HEK293 (cell line): ENCODE measurements around the gene JUND.

ENCODE experiments used
- CTCF ChIA-PET: fragments of 350-600 bp; formaldehyde crosslinking; extraction: SDS; loops from one replicate; lab custom pipeline; 2021; ENCODE audit warnings: antibody characterized with exemption; lab: Yijun Ruan, JAX
- POLR2A ChIA-PET: fragments of 300-600 bp; formaldehyde crosslinking; extraction: SDS; loops from one replicate; lab custom pipeline; 2020; ENCODE audit warnings: antibody characterized with exemption, inconsistent platforms; lab: Yijun Ruan, JAX
- H3K27ac ChIP-seq: fragments of 200-500 bp; sonication (Bioruptor generic); 2 replicates; pipeline ENCODE4 v1.5.1; 2014; ENCODE audit warnings: low read depth, low read length, control low read depth, inconsistent platforms; ENCODE audit errors: extremely low read depth
- H3K36me3 ChIP-seq, 2 experiments: fragments of 200-500 bp in 1 of 2; sonication (Bioruptor generic) in 1 of 2; 1 replicate in 1 of 2; 2 replicates in 1 of 2; pipeline ENCODE4 v1.5.1; 2014 to 2017; ENCODE audit warnings: inconsistent platforms in 2 of 2, low read length in 2 of 2; ENCODE audit not compliant: control insufficient read depth in 2 of 2, insufficient read depth in 1 of 2
- H3K4me1 ChIP-seq: fragments of 200-500 bp; sonication (Bioruptor generic); 2 replicates; pipeline ENCODE4 v1.5.1; 2014; ENCODE audit warnings: mild to moderate bottlenecking, low read length, inconsistent platforms; ENCODE audit not compliant: control insufficient read depth, insufficient read depth
- H3K4me3 ChIP-seq: 2 replicates; pipeline ENCODE4 v1.5.1; 2011; ENCODE audit warnings: low read depth, mild to moderate bottlenecking, control low read depth, low read length, moderate library complexity
- H3K9me3 ChIP-seq: fragments of 200-500 bp; sonication (Bioruptor generic); 2 replicates; pipeline ENCODE4 v1.5.1; 2014; ENCODE audit warnings: low read depth, low read length, inconsistent platforms; ENCODE audit not compliant: control insufficient read depth, insufficient read depth
- CTCF ChIP-seq: fragments of 450-650 bp; formaldehyde crosslinking; IDR thresholded peaks from 2 replicates; pipeline ENCODE4 v1.5.1; 2016; ENCODE audit warnings: missing biosample characterization, missing genetic modification characterization
- GLIS2 ChIP-seq: fragments of 450-650 bp; formaldehyde crosslinking; IDR thresholded peaks from 2 replicates; pipeline ENCODE4 v1.5.1; 2016; ENCODE audit warnings: missing biosample characterization, missing genetic modification characterization
- KLF16 ChIP-seq: fragments of 450-650 bp; formaldehyde crosslinking; IDR thresholded peaks from 2 replicates; pipeline ENCODE4 v1.5.1; 2017; ENCODE audit warnings: missing biosample characterization, missing genetic modification characterization
- KLF7 ChIP-seq: fragments of 450-650 bp; formaldehyde crosslinking; IDR thresholded peaks from 2 replicates; pipeline ENCODE4 v1.5.1; 2016; ENCODE audit warnings: missing biosample characterization, missing genetic modification characterization, borderline replicate concordance
- RBAK ChIP-seq: fragments of 450-650 bp; formaldehyde crosslinking; IDR thresholded peaks from 2 replicates; pipeline ENCODE4 v1.5.1; 2016; ENCODE audit warnings: missing biosample characterization, missing genetic modification characterization
- REPIN1 ChIP-seq: fragments of 450-650 bp; formaldehyde crosslinking; IDR thresholded peaks from 2 replicates; pipeline ENCODE4 v1.5.1; 2017; ENCODE audit warnings: missing biosample characterization, missing genetic modification characterization, low read depth
- SCRT1 ChIP-seq: fragments of 450-650 bp; formaldehyde crosslinking; IDR thresholded peaks from 2 replicates; pipeline ENCODE4 v1.5.1; 2016; ENCODE audit warnings: missing biosample characterization, missing genetic modification characterization, borderline replicate concordance
- YY2 ChIP-seq: fragments of 450-650 bp; formaldehyde crosslinking; IDR thresholded peaks from 2 replicates; pipeline ENCODE4 v1.5.1; 2016; ENCODE audit warnings: missing biosample characterization, missing genetic modification characterization
- ZBTB1 ChIP-seq: fragments of 450-650 bp; formaldehyde crosslinking; IDR thresholded peaks from 2 replicates; pipeline ENCODE4 v1.5.1; 2016; ENCODE audit warnings: missing biosample characterization, missing genetic modification characterization
- ZFP3 ChIP-seq: fragments of 450-650 bp; formaldehyde crosslinking; IDR thresholded peaks from 2 replicates; pipeline ENCODE4 v1.5.1; 2016; ENCODE audit warnings: low read depth, missing biosample characterization, missing genetic modification characterization
- ZFP69B ChIP-seq: fragments of 450-650 bp; formaldehyde crosslinking; IDR thresholded peaks from 2 replicates; pipeline ENCODE4 v1.5.1; 2016; ENCODE audit warnings: missing biosample characterization, missing genetic modification characterization
- ZNF121 ChIP-seq: fragments of 450-650 bp; formaldehyde crosslinking; IDR thresholded peaks from 2 replicates; pipeline ENCODE4 v1.5.1; 2016; ENCODE audit warnings: missing biosample characterization, missing genetic modification characterization
- ZNF174 ChIP-seq: fragments of 450-650 bp; formaldehyde crosslinking; IDR thresholded peaks from 2 replicates; pipeline ENCODE4 v1.5.0; 2017; ENCODE audit warnings: missing biosample characterization, mild to moderate bottlenecking, missing genetic modification characterization
- ZNF221 ChIP-seq: fragments of 450-650 bp; formaldehyde crosslinking; IDR thresholded peaks from 2 replicates; pipeline ENCODE4 v1.5.1; 2017; ENCODE audit warnings: missing biosample characterization, missing genetic modification characterization, borderline replicate concordance
- ZNF239 ChIP-seq: fragments of 450-650 bp; formaldehyde crosslinking; IDR thresholded peaks from 2 replicates; pipeline ENCODE4 v1.5.1; 2016; ENCODE audit warnings: missing biosample characterization, missing genetic modification characterization
- ZNF404 ChIP-seq: fragments of 450-650 bp; formaldehyde crosslinking; IDR thresholded peaks from 2 replicates; pipeline ENCODE4 v1.5.1; 2017; ENCODE audit warnings: missing biosample characterization, missing genetic modification characterization
- ZNF585B ChIP-seq: fragments of 450-650 bp; formaldehyde crosslinking; IDR thresholded peaks from 2 replicates; pipeline ENCODE4 v1.5.1; 2016; ENCODE audit warnings: missing biosample characterization, missing genetic modification characterization
- ZNF623 ChIP-seq: fragments of 450-650 bp; formaldehyde crosslinking; IDR thresholded peaks from 2 replicates; pipeline ENCODE4 v1.5.1; 2016; ENCODE audit warnings: missing biosample characterization, missing genetic modification characterization
- ZNF658 ChIP-seq: fragments of 450-650 bp; formaldehyde crosslinking; IDR thresholded peaks from 2 replicates; pipeline ENCODE4; 2016; ENCODE audit warnings: missing biosample characterization, missing genetic modification characterization
- ZNF707 ChIP-seq: fragments of 450-650 bp; formaldehyde crosslinking; IDR thresholded peaks from 2 replicates; pipeline ENCODE4 v1.5.1; 2016; ENCODE audit warnings: missing biosample characterization, missing genetic modification characterization
- ZNF792 ChIP-seq: fragments of 450-650 bp; formaldehyde crosslinking; IDR thresholded peaks from 2 replicates; pipeline ENCODE4 v1.5.1; 2016; ENCODE audit warnings: missing biosample characterization, missing genetic modification characterization
- ZNF830 ChIP-seq: fragments of 450-650 bp; IDR thresholded peaks from 2 replicates; pipeline ENCODE4 v1.5.0; 2018; ENCODE audit warnings: missing biosample characterization, missing genetic modification characterization, low read depth, mild to moderate bottlenecking, moderate library complexity
- ZNF843 ChIP-seq: fragments of 450-650 bp; formaldehyde crosslinking; IDR thresholded peaks from 2 replicates; pipeline ENCODE4 v1.5.1; 2016; ENCODE audit warnings: missing biosample characterization, missing genetic modification characterization
- ZSCAN5A ChIP-seq: fragments of 450-650 bp; formaldehyde crosslinking; IDR thresholded peaks from 2 replicates; pipeline ENCODE4 v1.5.1; 2016; ENCODE audit warnings: missing biosample characterization, missing genetic modification characterization
- TF ChIP-seq, protein P1 (sequence below): fragments of 450-650 bp; formaldehyde crosslinking; IDR thresholded peaks from 2 replicates; pipeline ENCODE4 v1.5.1; 2016; ENCODE audit warnings: missing biosample characterization, missing genetic modification characterization
- TF ChIP-seq, protein P2 (sequence below): fragments of 450-650 bp; formaldehyde crosslinking; IDR thresholded peaks from 2 replicates; pipeline ENCODE4; 2016; ENCODE audit warnings: missing biosample characterization, missing genetic modification characterization
- TF ChIP-seq, protein P3 (sequence below): fragments of 450-650 bp; formaldehyde crosslinking; IDR thresholded peaks from 2 replicates; pipeline ENCODE4 v1.5.1; 2017; ENCODE audit warnings: missing biosample characterization, missing genetic modification characterization
- TF ChIP-seq, protein P4 (sequence below): fragments of 450-650 bp; IDR thresholded peaks from 2 replicates; pipeline ENCODE4 v1.5.1; 2018; ENCODE audit warnings: missing biosample characterization, missing genetic modification characterization

The JUND gene

DNA sequence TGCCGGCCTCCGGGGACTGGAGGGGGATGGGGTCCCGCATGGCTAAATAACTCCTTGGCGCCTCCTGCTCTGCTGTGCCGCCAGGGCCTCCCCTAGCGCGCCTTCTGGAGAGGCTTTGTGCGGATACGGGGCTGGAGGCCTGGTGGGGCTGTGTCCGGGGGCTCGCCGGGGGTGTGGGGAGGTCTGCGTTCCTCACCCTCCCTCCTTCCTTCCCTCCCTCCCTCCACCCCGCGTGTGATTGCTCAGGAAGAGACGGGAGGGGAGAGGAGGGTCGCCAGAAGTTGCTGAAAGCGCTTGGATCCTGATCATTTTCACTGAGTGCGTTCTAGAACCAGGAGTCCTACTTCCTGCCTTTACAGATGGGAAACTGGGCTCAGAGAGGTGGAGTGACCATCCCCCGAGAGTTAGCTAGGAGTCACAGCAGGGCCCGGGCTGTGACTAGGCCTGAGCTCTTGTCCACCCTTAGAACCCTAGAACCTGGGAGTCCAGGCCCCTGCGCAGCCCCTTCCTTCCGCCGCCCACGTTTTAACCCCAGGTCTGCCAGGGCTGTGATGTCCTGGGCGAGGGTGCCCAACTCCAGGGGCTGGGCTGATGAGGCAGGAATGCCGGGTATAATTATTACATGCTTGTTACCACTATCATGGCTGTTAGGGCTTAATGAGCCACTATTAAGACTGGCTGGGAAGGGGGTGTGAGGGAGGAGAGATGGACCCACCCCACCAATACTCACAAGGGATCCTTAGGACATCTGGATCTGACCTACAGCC is 782 bp upstream of the JUND start (continued):
- TF ChIP-seq ZNF623 (tag by site-specific recombination) (no peak), ZSCAN5A (0 out of 2 replicates have a peak, but pooled peaks have one; percentile 18), REPIN1 (tag by site-specific recombination) (no peak), ZNF221 (no peak), KLF7 (tag by site-specific recombination) (no peak), ZFP3 (tag by site-specific recombination) (no peak), ZNF239 (tag by site-specific recombination) (no peak)
- TF ChIP-seq, protein P1, sequence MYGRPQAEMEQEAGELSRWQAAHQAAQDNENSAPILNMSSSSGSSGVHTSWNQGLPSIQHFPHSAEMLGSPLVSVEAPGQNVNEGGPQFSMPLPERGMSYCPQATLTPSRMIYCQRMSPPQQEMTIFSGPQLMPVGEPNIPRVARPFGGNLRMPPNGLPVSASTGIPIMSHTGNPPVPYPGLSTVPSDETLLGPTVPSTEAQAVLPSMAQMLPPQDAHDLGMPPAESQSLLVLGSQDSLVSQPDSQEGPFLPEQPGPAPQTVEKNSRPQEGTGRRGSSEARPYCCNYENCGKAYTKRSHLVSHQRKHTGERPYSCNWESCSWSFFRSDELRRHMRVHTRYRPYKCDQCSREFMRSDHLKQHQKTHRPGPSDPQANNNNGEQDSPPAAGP (tag by site-specific recombination): 0 out of 2 replicates have a peak, but pooled peaks have one; percentile 16
- TF ChIP-seq, protein P2, sequence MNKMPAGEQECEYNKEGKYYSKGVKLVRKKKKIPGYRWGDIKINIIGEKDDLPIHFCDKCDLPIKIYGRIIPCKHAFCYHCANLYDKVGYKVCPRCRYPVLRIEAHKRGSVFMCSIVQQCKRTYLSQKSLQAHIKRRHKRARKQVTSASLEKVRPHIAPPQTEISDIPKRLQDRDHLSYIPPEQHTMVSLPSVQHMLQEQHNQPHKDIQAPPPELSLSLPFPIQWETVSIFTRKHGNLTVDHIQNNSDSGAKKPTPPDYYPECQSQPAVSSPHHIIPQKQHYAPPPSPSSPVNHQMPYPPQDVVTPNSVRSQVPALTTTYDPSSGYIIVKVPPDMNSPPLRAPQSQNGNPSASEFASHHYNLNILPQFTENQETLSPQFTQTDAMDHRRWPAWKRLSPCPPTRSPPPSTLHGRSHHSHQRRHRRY: no peak

GRCh38 chr19:18280247-18281081 is 958 bp downstream of the JUND start:
- H3K9me3 ChIP-seq: no peaks in the 10 kb centered on the region
- CTCF ChIA-PET: interaction anchor here (0.5 to 6.0 kb wide), 29 partner anchors 12 to 285 kb away, joined by 3 to 195 read pairs (median 7); partner anchors contain the start of genes IFI30, LSM4 and SSBP4
- TF ChIP-seq ZNF658 (tag by site-specific recombination): no peak
- TF ChIP-seq ZNF830: no peak
- TF ChIP-seq KLF16: peak; percentile 47; the same call in 1 of the 2 replicates
- TF ChIP-seq ZNF121 (tag by site-specific recombination): no peak
- TF ChIP-seq, protein P3, sequence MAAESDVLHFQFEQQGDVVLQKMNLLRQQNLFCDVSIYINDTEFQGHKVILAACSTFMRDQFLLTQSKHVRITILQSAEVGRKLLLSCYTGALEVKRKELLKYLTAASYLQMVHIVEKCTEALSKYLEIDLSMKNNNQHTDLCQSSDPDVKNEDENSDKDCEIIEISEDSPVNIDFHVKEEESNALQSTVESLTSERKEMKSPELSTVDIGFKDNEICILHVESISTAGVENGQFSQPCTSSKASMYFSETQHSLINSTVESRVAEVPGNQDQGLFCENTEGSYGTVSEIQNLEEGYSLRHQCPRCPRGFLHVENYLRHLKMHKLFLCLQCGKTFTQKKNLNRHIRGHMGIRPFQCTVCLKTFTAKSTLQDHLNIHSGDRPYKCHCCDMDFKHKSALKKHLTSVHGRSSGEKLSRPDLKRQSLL (tag by site-specific recombination): no peak
- no peak for TF ChIP-seq SCRT1 (tag by site-specific recombination)
- TF ChIP-seq, protein P4, sequence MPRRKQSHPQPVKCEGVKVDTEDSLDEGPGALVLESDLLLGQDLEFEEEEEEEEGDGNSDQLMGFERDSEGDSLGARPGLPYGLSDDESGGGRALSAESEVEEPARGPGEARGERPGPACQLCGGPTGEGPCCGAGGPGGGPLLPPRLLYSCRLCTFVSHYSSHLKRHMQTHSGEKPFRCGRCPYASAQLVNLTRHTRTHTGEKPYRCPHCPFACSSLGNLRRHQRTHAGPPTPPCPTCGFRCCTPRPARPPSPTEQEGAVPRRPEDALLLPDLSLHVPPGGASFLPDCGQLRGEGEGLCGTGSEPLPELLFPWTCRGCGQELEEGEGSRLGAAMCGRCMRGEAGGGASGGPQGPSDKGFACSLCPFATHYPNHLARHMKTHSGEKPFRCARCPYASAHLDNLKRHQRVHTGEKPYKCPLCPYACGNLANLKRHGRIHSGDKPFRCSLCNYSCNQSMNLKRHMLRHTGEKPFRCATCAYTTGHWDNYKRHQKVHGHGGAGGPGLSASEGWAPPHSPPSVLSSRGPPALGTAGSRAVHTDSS (tag by site-specific recombination): no peak
- TF ChIP-seq YY2 (tag by site-specific recombination): no peak
- no peak for TF ChIP-seq ZFP69B
- no peak for TF ChIP-seq ZNF174 (tag by site-specific recombination)
- TF ChIP-seq ZBTB1 (tag by site-specific recombination): no peak
- TF ChIP-seq ZNF404: no peak
- TF ChIP-seq ZNF707 (tag by site-specific recombination): no peak
- no peak for TF ChIP-seq ZNF843
- peak; percentile 15 for TF ChIP-seq CTCF (tag by site-specific recombination)
- no peak for TF ChIP-seq ZNF792 (tag by site-specific recombination)
- peak; percentile 97; the same call in 1 of the 2 replicates for TF ChIP-seq GLIS2 (tag by site-specific recombination)
- no peak for TF ChIP-seq RBAK
- no peak for TF ChIP-seq ZNF585B (tag by site-specific recombination)

More at GRCh38 chr19:18280247-18281081, 958 bp downstream of the JUND start:
- Histone ChIP-seq H3K36me3 (peaks cover 3 to 12% of the 10 kb centered on the region in 2 experiments; a peak in 2 of 3 replicates), H3K27ac (peak overlapping the region; percentile 95), H3K4me3 (peak overlapping the region; percentile 88), H3K4me1 (no peaks in the 10 kb centered on the region)
- POLR2A ChIA-PET: interaction anchor here (0.6 to 6.7 kb wide), 35 partner anchors 8 to 246 kb away, joined by 3 to 184 read pairs (median 5); partner anchors contain the start of genes LSM4, MPV17L2, PGPEP1 and RAB3A
